Neural progenitor cell (in vitro differentiated cells): ENCODE results near the gene HPGDS. TPM values are rescaled to one million over a fixed set of nuclear protein-coding genes. Genes with fewer than 3 reads are reported as not detected.

Source experiments
- DNase-seq: peaks from one replicate; pipeline ENCODE4 v3.0.0-alpha.2; 2016; ENCODE audit warnings: low spot score
- H2AFZ ChIP-seq: fragments of 200-600 bp; sonication (generic); replicated peaks from 2 replicates; pipeline ENCODE4 v1.6.1; 2016; ENCODE audit warnings: antibody characterized with exemption
- H3F3A ChIP-seq: fragments of 200-600 bp; sonication (generic); 2 replicates; pipeline ENCODE4 v1.6.1; 2016; ENCODE audit warnings: antibody characterized with exemption, low read depth
- H3K27ac ChIP-seq: fragments of 200-600 bp; sonication (generic); 2 replicates; pipeline ENCODE4 v1.5.1; 2016; ENCODE audit warnings: mild to moderate bottlenecking
- H3K27me3 ChIP-seq: fragments of 200-600 bp; sonication (generic); 2 replicates; pipeline ENCODE4 v1.6.1; 2016; ENCODE audit warnings: mild to moderate bottlenecking, moderate library complexity
- H3K36me3 ChIP-seq: fragments of 200-600 bp; sonication (generic); 2 replicates; pipeline ENCODE4 v1.5.1; 2016
- H3K4me1 ChIP-seq: fragments of 200-600 bp; sonication (generic); 2 replicates; pipeline ENCODE4 v1.6.1; 2016; ENCODE audit warnings: mixed run types
- H3K4me2 ChIP-seq: fragments of 200-600 bp; sonication (generic); 2 replicates; pipeline ENCODE4 v1.6.1; 2016
- H3K4me3 ChIP-seq: fragments of 200-600 bp; sonication (generic); 2 replicates; pipeline ENCODE4 v1.5.1; 2016
- H3K79me2 ChIP-seq: fragments of 200-600 bp; sonication (generic); 2 replicates; pipeline ENCODE4 v1.6.1; 2016; ENCODE audit warnings: low read depth
- H3K9ac ChIP-seq: fragments of 200-600 bp; sonication (generic); 2 replicates; pipeline ENCODE4 v1.6.1; 2016
- H3K9me3 ChIP-seq: fragments of 200-600 bp; sonication (generic); 2 replicates; pipeline ENCODE4 v1.5.1; 2016; ENCODE audit warnings: low read depth
- H4K20me1 ChIP-seq: fragments of 200-600 bp; sonication (generic); 2 replicates; pipeline ENCODE4 v1.6.1; 2016; ENCODE audit warnings: low read depth
- H3K27ac Mint-ChIP-seq: 3 replicates; pipeline ENCODE4 v1.8.0; 2021; ENCODE audit warnings: mixed read lengths
- H3K27me3 Mint-ChIP-seq: 2 replicates; pipeline ENCODE4 v1.8.0; 2022; ENCODE audit warnings: low read depth, mild to moderate bottlenecking, inconsistent platforms, moderate library complexity, mixed read lengths; ENCODE audit not compliant: insufficient read depth
- H3K36me3 Mint-ChIP-seq: 3 replicates; pipeline ENCODE4 v1.8.0; 2021; ENCODE audit warnings: mixed read lengths
- H3K4me1 Mint-ChIP-seq: 3 replicates; pipeline ENCODE4 v1.8.0; 2021; ENCODE audit warnings: mixed read lengths
- H3K4me3 Mint-ChIP-seq: 3 replicates; pipeline ENCODE4 v1.8.0; 2021; ENCODE audit warnings: mild to moderate bottlenecking, moderate library complexity, mixed read lengths
- H3K9me3 Mint-ChIP-seq: 3 replicates; pipeline ENCODE4 v1.8.0; 2020; ENCODE audit warnings: mixed read lengths
- EZH2 ChIP-seq: fragments of 200-600 bp; sonication (generic); IDR thresholded peaks from 2 replicates; pipeline ENCODE4 v1.6.1; 2017; ENCODE audit warnings: antibody characterized with exemption, mild to moderate bottlenecking, moderate library complexity
- EZH2phosphoT487 ChIP-seq: fragments of 200-600 bp; sonication (generic); IDR thresholded peaks from 2 replicates; pipeline ENCODE4 v1.6.1; 2017; ENCODE audit warnings: antibody characterized with exemption
- total RNA-seq: library from RNA; depleted of rRNA; stranded (reverse); fragments of >200 nt; gene quantifications from 2 replicates; pipeline ENCODE4 v1.2.3, GENCODE V29; 2015; ENCODE audit warnings: low replicate concordance
- TF ChIP-seq, protein P1 (sequence below): fragments of 200-600 bp; sonication (generic); IDR thresholded peaks from 2 replicates; pipeline ENCODE4 v1.5.1; 2017; ENCODE audit warnings: antibody characterized with exemption, mild to moderate bottlenecking

HPGDS gene
- total RNA-seq, 1 donor from 2014 or later: not detected

GRCh38 chr4:94278781-94279180 is 63.9 kb downstream of the HPGDS start:
- H3K27ac Mint-ChIP-seq: no peak overlapping the region
- H3K4me1 Mint-ChIP-seq: no peaks in the 10 kb centered on the region
- Histone ChIP-seq H4K20me1 (no peaks in the 10 kb centered on the region), H3K4me1 (no peaks in the 10 kb centered on the region), H3K27me3 (no peaks in the 10 kb centered on the region), H3K27ac (no peak overlapping the region), H3K36me3 (peaks cover 62% of the 10 kb centered on the region), H3K9ac (no peak overlapping the region), H3K4me2 (no peak overlapping the region), H3K9me3 (no peaks in the 10 kb centered on the region), H3F3A (no peaks in the 10 kb centered on the region), H3K4me3 (no peak overlapping the region), H3K79me2 (no peaks in the 10 kb centered on the region), H2AFZ (no peak overlapping the region)
- DNase-seq: no peak
- H3K36me3 Mint-ChIP-seq: peaks cover 43% of the 10 kb centered on the region
- TF ChIP-seq EZH2: no peak
- no peak for TF ChIP-seq EZH2phosphoT487
- TF ChIP-seq, protein P1, sequence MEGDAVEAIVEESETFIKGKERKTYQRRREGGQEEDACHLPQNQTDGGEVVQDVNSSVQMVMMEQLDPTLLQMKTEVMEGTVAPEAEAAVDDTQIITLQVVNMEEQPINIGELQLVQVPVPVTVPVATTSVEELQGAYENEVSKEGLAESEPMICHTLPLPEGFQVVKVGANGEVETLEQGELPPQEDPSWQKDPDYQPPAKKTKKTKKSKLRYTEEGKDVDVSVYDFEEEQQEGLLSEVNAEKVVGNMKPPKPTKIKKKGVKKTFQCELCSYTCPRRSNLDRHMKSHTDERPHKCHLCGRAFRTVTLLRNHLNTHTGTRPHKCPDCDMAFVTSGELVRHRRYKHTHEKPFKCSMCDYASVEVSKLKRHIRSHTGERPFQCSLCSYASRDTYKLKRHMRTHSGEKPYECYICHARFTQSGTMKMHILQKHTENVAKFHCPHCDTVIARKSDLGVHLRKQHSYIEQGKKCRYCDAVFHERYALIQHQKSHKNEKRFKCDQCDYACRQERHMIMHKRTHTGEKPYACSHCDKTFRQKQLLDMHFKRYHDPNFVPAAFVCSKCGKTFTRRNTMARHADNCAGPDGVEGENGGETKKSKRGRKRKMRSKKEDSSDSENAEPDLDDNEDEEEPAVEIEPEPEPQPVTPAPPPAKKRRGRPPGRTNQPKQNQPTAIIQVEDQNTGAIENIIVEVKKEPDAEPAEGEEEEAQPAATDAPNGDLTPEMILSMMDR: no peak
- peaks cover 2% of the 10 kb centered on the region for H3K27me3 Mint-ChIP-seq
- no peaks in the 10 kb centered on the region for H3K9me3 Mint-ChIP-seq
- H3K4me3 Mint-ChIP-seq: no peak overlapping the region

GRCh38 chr4:94277534-94277933 is 65.1 kb downstream of the HPGDS start:
- DNase-seq: no peak
- Histone ChIP-seq H3K27me3 (no peaks in the 10 kb centered on the region), H3K4me2 (no peak overlapping the region), H3K9me3 (no peaks in the 10 kb centered on the region), H2AFZ (no peak overlapping the region), H3K27ac (no peak overlapping the region), H3K79me2 (no peaks in the 10 kb centered on the region), H3K4me1 (no peaks in the 10 kb centered on the region), H4K20me1 (no peaks in the 10 kb centered on the region), H3K9ac (no peak overlapping the region), H3K36me3 (peaks cover 58% of the 10 kb centered on the region), H3K4me3 (no peak overlapping the region), H3F3A (no peaks in the 10 kb centered on the region)
- H3K36me3 Mint-ChIP-seq: peaks cover 40% of the 10 kb centered on the region
- TF ChIP-seq EZH2phosphoT487: no peak
- TF ChIP-seq, protein P1: no peak
- TF ChIP-seq EZH2: no peak
- no peak overlapping the region for H3K27ac Mint-ChIP-seq
- no peaks in the 10 kb centered on the region for H3K4me1 Mint-ChIP-seq
- no peaks in the 10 kb centered on the region for H3K27me3 Mint-ChIP-seq
- H3K4me3 Mint-ChIP-seq: no peak overlapping the region
- H3K9me3 Mint-ChIP-seq: no peaks in the 10 kb centered on the region

DNA sequence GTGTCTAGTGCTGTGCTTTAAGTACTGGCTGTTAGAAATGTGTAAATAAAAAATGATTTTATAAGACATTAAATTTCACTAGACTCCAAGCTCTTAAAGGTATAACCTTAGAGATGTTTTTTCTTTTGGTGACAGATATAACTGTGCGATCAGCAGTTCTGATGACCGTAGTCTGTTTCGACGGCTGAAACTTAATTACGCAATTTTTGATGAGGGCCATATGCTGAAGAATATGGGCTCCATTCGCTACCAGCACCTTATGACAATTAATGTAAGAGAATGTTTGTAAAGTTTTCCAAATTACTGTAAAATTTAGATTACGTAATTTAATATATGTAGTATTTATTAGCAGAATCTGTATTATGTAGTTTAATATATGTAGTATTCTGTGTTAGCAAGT is 66.4 kb downstream of the HPGDS start:
- Histone ChIP-seq H3K4me1 (no peaks in the 10 kb centered on the region), H3K36me3 (peaks cover 51% of the 10 kb centered on the region), H3K27me3 (no peaks in the 10 kb centered on the region), H2AFZ (no peak overlapping the region), H3K79me2 (no peaks in the 10 kb centered on the region), H3K4me3 (no peak overlapping the region), H3K4me2 (no peak overlapping the region), H3K9ac (no peak overlapping the region), H3K27ac (no peak overlapping the region), H3K9me3 (no peaks in the 10 kb centered on the region), H3F3A (no peaks in the 10 kb centered on the region), H4K20me1 (peaks cover 3% of the 10 kb centered on the region)
- Mint-ChIP-seq H3K9me3 (no peaks in the 10 kb centered on the region), H3K4me3 (no peak overlapping the region), H3K27me3 (no peaks in the 10 kb centered on the region), H3K36me3 (peaks cover 38% of the 10 kb centered on the region), H3K27ac (no peak overlapping the region), H3K4me1 (no peaks in the 10 kb centered on the region)
- DNase-seq: no peak
- TF ChIP-seq, protein P1: no peak
- TF ChIP-seq EZH2phosphoT487: no peak

DNA sequence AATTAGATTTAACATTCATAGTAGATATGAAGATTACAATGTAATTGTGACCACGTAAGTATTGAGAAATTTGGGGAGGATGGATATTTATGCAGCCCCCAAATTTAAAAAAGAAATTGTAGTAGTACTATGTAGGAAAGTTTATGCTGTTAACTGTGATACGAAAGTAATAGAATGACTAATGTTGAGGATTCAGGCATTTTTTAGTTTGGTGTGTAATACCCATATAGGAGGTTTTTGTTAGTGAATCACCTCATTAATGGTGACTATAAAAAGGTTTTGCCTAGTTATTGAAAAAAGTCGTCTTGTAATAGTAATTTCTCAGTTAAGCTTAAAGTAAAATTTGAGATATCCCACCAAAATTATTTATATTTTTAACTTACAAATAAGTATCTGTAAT is 67.7 kb downstream of the HPGDS start:
- no peaks in the 10 kb centered on the region for H3K27me3 Mint-ChIP-seq
- Histone ChIP-seq H3K9ac (no peak overlapping the region), H4K20me1 (peaks cover 3% of the 10 kb centered on the region), H3K4me3 (no peak overlapping the region), H3K4me2 (no peak overlapping the region), H3K27ac (no peak overlapping the region), H3K79me2 (no peaks in the 10 kb centered on the region), H3K36me3 (peaks cover 45% of the 10 kb centered on the region), H2AFZ (no peak overlapping the region), H3K9me3 (no peaks in the 10 kb centered on the region), H3K4me1 (no peaks in the 10 kb centered on the region), H3K27me3 (no peaks in the 10 kb centered on the region), H3F3A (no peaks in the 10 kb centered on the region)
- TF ChIP-seq, protein P1: no peak
- TF ChIP-seq EZH2phosphoT487 (no peak), EZH2 (no peak)
- H3K36me3 Mint-ChIP-seq: peaks cover 32% of the 10 kb centered on the region
- no peaks in the 10 kb centered on the region for H3K9me3 Mint-ChIP-seq
- H3K4me1 Mint-ChIP-seq: no peaks in the 10 kb centered on the region
- DNase-seq: no peak
- no peak overlapping the region for H3K27ac Mint-ChIP-seq
- H3K4me3 Mint-ChIP-seq: no peak overlapping the region
